ENCODE results near the gene ZBED1. TPM values are rescaled to one million over a fixed set of nuclear protein-coding genes. Genes with fewer than 3 reads are reported as not detected.

ZBED1 gene
- total RNA-seq, 3 donors from 2014 or later = 37.6 to 38.7 (median 37.6) TPM

- H3K9me3 ChIP-seq = no peaks in the 10 kb centered on the region
- TF ChIP-seq CTCF (IDR thresholded peaks at IDR 0.05) (no peak), POLR2AphosphoS5 (IDR thresholded peaks at IDR 0.05) (peak in 1 of 3 donors; percentile 22)
- peaks cover 0 to 6% of the 10 kb centered on the region in 2 donors for H3K4me1 ChIP-seq
- peak overlapping the region; percentile 81 to 96 (median 96) for H3K4me3 ChIP-seq
- H3K27me3 ChIP-seq = no peaks in the 10 kb centered on the region
- H3K36me3 ChIP-seq = no peaks in the 10 kb centered on the region
- DNase-seq (ENCODE audit: low spot score in 2 of 2) = no peak
- intact Hi-C loops (cut with DNase I; ENCODE audit: low total_unique reads) = loop anchor here (5.0 kb wide), 1 partner anchor 288 kb away; no protein-coding TSS in a partner anchor
- peak overlapping the region; percentile 92 to 95 for H3K27ac ChIP-seq
Observed at GRCh38 chrX:2500091-2500802, 529 bp downstream of the ZBED1 start.

GRCh38 chrX:2499507-2499906 lies 1.3 kb downstream of the ZBED1 start:
- Histone ChIP-seq H3K4me3 (peak overlapping the region; percentile 81 to 96 (median 96)), H3K27me3 (no peaks in the 10 kb centered on the region), H3K4me1 (peaks cover 0 to 6% of the 10 kb centered on the region in 2 donors), H3K27ac (peak overlapping the region; percentile 84 to 92), H3K36me3 (no peaks in the 10 kb centered on the region), H3K9me3 (no peaks in the 10 kb centered on the region)
- intact Hi-C loops (cut with DNase I; ENCODE audit: low total_unique reads) = no loop called here
- DNase-seq (ENCODE audit: low spot score in 2 of 2) = no peak
- no peak for TF ChIP-seq CTCF (IDR thresholded peaks at IDR 0.05)
- no peak for TF ChIP-seq POLR2AphosphoS5 (IDR thresholded peaks at IDR 0.05)

- Histone ChIP-seq H3K4me1 (peaks cover 0 to 6% of the 10 kb centered on the region in 2 donors), H3K9me3 (no peaks in the 10 kb centered on the region), H3K27ac (peak overlapping the region; percentile 84 to 92), H3K36me3 (no peaks in the 10 kb centered on the region), H3K27me3 (no peaks in the 10 kb centered on the region), H3K4me3 (peak overlapping the region; percentile 81 to 96 (median 96))
- intact Hi-C loops (cut with DNase I; ENCODE audit: low total_unique reads) = no loop called here
- no peak for TF ChIP-seq CTCF (IDR thresholded peaks at IDR 0.05)
- no peak for TF ChIP-seq POLR2AphosphoS5 (IDR thresholded peaks at IDR 0.05)
- TF ChIP-seq POLR2A (IDR thresholded peaks at IDR 0.05) = no peak
- DNase-seq (ENCODE audit: low spot score in 2 of 2) = no peak
Observed at GRCh38 chrX:2498781-2499302, 1.9 kb downstream of the ZBED1 start.

- Histone ChIP-seq H3K36me3 (no peaks in the 10 kb centered on the region), H3K27me3 (no peaks in the 10 kb centered on the region), H3K4me3 (peak overlapping the region; percentile 81 to 96 (median 96)), H3K9me3 (no peaks in the 10 kb centered on the region), H3K27ac (peak overlapping the region; percentile 84 to 92), H3K4me1 (peaks cover 0 to 6% of the 10 kb centered on the region in 2 donors)
- intact Hi-C loops (cut with DNase I; ENCODE audit: low total_unique reads) = no loop called here
- TF ChIP-seq POLR2AphosphoS5 (IDR thresholded peaks at IDR 0.05) (no peak), POLR2A (IDR thresholded peaks at IDR 0.05) (no peak), CTCF (IDR thresholded peaks at IDR 0.05) (no peak)
- no peak for DNase-seq (ENCODE audit: low spot score in 2 of 2)
Observed at GRCh38 chrX:2497961-2498780, 2.6 kb downstream of the ZBED1 start.

- intact Hi-C loops (cut with DNase I; ENCODE audit: low total_unique reads) = no loop called here
- TF ChIP-seq POLR2AphosphoS5 (IDR thresholded peaks at IDR 0.05) (no peak), POLR2A (IDR thresholded peaks at IDR 0.05) (no peak), CTCF (IDR thresholded peaks at IDR 0.05) (no peak)
- Histone ChIP-seq H3K27ac (no peak overlapping the region), H3K4me1 (peaks cover 0 to 6% of the 10 kb centered on the region in 2 donors), H3K9me3 (no peaks in the 10 kb centered on the region), H3K27me3 (no peaks in the 10 kb centered on the region), H3K4me3 (no peak overlapping the region), H3K36me3 (no peaks in the 10 kb centered on the region)
- DNase-seq (ENCODE audit: low spot score in 2 of 2) = no peak
Observed at GRCh38 chrX:2495595-2495994, 5.2 kb downstream of the ZBED1 start.
